OCI-LY3 (cell line): ENCODE results near the gene TTPAL.

Source experiments
- H2AFZ ChIP-seq: fragments of 200-600, 300-600 bp; shearing (Covaris generic); 2 replicates; pipeline ENCODE4 v1.6.0; 2014; ENCODE audit warnings: antibody characterized with exemption, low read depth, low read length
- H3K27ac ChIP-seq: fragments of 200-600, 300-600 bp; sonication (generic); 2 replicates; pipeline ENCODE4 v1.5.1; 2014; ENCODE audit warnings: mild to moderate bottlenecking, low read length, moderate library complexity, mixed read lengths
- H3K27me3 ChIP-seq: fragments of 200-600, 300-600 bp; sonication (generic); 2 replicates; pipeline ENCODE4 v1.6.1; 2014; ENCODE audit warnings: low read depth, low read length, mixed read lengths
- H3K36me3 ChIP-seq: fragments of 200-600, 300-600 bp; sonication (generic); replicated peaks from 2 replicates; pipeline ENCODE3; 2014; ENCODE audit warnings: low read depth, low read length, mixed read lengths
- H3K4me1 ChIP-seq: fragments of 300-600, 200-600 bp; sonication (generic); 2 replicates; pipeline ENCODE4 v1.6.1; 2014; ENCODE audit warnings: low read length, mixed read lengths
- H3K4me2 ChIP-seq: fragments of 200-600, 300-600 bp; sonication (generic); 2 replicates; pipeline ENCODE4 v1.6.1; 2014; ENCODE audit warnings: low read length, mixed read lengths
- H3K4me3 ChIP-seq: fragments of 300-600, 200-600 bp; sonication (generic); 2 replicates; pipeline ENCODE4 v1.5.1; 2014; ENCODE audit warnings: antibody characterized with exemption, mild to moderate bottlenecking, low read length, moderate library complexity
- H3K79me2 ChIP-seq: fragments of 300-600, 200-600 bp; shearing (Covaris generic); 2 replicates; pipeline ENCODE4 v1.6.1; 2014; ENCODE audit warnings: mild to moderate bottlenecking, low read length, mixed read lengths
- H3K9ac ChIP-seq: fragments of 300-600, 200-600 bp; shearing (Covaris generic); 2 replicates; pipeline ENCODE4 v1.6.0; 2014; ENCODE audit warnings: mild to moderate bottlenecking, low read length, moderate library complexity
- H3K9me3 ChIP-seq: fragments of 200-600, 300-600 bp; shearing (Covaris generic); 2 replicates; pipeline ENCODE4 v1.6.1; 2014; ENCODE audit warnings: low read length, mixed read lengths; ENCODE audit not compliant: insufficient read depth
- H4K20me1 ChIP-seq: fragments of 200-600, 300-600 bp; sonication (generic); 2 replicates; pipeline ENCODE4 v1.6.1; 2016; ENCODE audit warnings: low read length, mixed read lengths; ENCODE audit not compliant: insufficient read depth
- EZH2phosphoT487 ChIP-seq: fragments of 200-600 bp; shearing (Covaris generic); IDR thresholded peaks from 2 replicates; pipeline ENCODE4 v1.6.1; 2018; ENCODE audit warnings: antibody characterized with exemption, mixed run types, low read depth
- TF ChIP-seq, protein P1 (sequence below): fragments of 200-600, 300-600 bp; sonication (generic); IDR thresholded peaks from 2 replicates; pipeline ENCODE4 v1.5.1; 2014; ENCODE audit warnings: antibody characterized with exemption, low read length, low read depth

The TTPAL gene

GRCh38 chr20:44526129-44526528, 50.5 kb downstream of the TTPAL start:
- no peaks in the 10 kb centered on the region for H3K27me3 ChIP-seq
- H3K27ac ChIP-seq: no peak overlapping the region
- H3K4me1 ChIP-seq: peaks cover 15% of the 10 kb centered on the region
- no peak for TF ChIP-seq EZH2phosphoT487
- TF ChIP-seq, protein P1, sequence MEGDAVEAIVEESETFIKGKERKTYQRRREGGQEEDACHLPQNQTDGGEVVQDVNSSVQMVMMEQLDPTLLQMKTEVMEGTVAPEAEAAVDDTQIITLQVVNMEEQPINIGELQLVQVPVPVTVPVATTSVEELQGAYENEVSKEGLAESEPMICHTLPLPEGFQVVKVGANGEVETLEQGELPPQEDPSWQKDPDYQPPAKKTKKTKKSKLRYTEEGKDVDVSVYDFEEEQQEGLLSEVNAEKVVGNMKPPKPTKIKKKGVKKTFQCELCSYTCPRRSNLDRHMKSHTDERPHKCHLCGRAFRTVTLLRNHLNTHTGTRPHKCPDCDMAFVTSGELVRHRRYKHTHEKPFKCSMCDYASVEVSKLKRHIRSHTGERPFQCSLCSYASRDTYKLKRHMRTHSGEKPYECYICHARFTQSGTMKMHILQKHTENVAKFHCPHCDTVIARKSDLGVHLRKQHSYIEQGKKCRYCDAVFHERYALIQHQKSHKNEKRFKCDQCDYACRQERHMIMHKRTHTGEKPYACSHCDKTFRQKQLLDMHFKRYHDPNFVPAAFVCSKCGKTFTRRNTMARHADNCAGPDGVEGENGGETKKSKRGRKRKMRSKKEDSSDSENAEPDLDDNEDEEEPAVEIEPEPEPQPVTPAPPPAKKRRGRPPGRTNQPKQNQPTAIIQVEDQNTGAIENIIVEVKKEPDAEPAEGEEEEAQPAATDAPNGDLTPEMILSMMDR: no peak
- no peaks in the 10 kb centered on the region for H3K36me3 ChIP-seq
- peaks cover 4% of the 10 kb centered on the region; the same call in 1 of the 2 replicates for H4K20me1 ChIP-seq
- no peak overlapping the region for H3K4me3 ChIP-seq
- no peak overlapping the region for H2AFZ ChIP-seq
- H3K9ac ChIP-seq: no peak overlapping the region
- no peak overlapping the region for H3K4me2 ChIP-seq
- H3K9me3 ChIP-seq: no peaks in the 10 kb centered on the region
- peaks cover 7% of the 10 kb centered on the region for H3K79me2 ChIP-seq

DNA sequence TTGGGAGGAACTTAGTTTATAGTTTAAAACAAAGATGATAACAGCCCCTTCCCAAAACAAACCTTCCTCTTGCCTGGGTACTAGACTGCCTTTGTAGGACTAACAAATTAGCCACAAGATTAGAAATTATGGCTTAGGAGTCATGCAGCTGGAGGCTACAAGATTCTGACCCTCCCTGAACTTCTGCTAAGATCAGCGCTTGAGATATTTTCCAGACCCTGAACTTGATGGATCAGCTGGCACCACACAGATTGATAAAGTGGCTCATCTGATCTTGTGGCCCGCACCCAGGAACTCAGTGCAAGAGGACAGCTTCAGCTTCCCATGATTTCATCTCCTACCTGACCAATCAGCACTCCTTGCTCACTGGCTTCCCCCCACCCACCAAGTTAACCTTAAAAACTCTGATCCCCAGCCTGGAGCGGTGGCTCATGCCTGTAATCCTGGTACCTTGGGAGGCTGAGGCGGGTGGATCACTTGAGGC, 52.1 kb downstream of the TTPAL start:
- Histone ChIP-seq H3K27ac (no peak overlapping the region), H2AFZ (no peak overlapping the region), H3K36me3 (no peaks in the 10 kb centered on the region), H3K4me1 (peaks cover 15% of the 10 kb centered on the region), H3K9ac (no peak overlapping the region), H3K4me3 (no peak overlapping the region), H3K9me3 (no peaks in the 10 kb centered on the region), H3K79me2 (peaks cover 4% of the 10 kb centered on the region; the same call in 1 of the 2 replicates), H4K20me1 (no peaks in the 10 kb centered on the region), H3K27me3 (no peaks in the 10 kb centered on the region), H3K4me2 (no peak overlapping the region)
- TF ChIP-seq, protein P1: no peak
- TF ChIP-seq EZH2phosphoT487: no peak

DNA sequence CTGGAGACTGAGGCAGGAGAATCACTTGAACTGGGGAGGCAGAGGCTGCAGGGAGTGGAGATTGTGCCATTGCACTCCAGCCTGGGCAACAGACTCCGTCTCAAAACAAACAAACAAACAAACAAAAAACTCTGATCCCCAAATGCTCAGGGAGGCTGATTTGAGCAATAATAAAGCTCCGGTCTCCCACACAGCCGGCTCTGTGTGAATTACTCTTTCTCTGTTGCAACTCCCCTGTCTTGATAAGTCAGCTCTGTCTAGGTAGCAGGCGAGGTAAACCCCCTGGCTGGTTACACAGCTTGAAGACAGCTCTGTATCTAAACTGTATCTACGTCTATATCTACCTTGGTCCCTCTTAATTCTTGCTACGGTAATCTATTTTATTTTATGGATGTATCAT, 52.6 kb downstream of the TTPAL start:
- Histone ChIP-seq H3K4me2 (no peak overlapping the region), H3K36me3 (no peaks in the 10 kb centered on the region), H2AFZ (no peak overlapping the region), H4K20me1 (no peaks in the 10 kb centered on the region), H3K27ac (no peak overlapping the region), H3K4me3 (no peak overlapping the region), H3K79me2 (peaks cover 7% of the 10 kb centered on the region; the same call in 1 of the 2 replicates), H3K4me1 (peaks cover 12% of the 10 kb centered on the region), H3K9ac (no peak overlapping the region), H3K9me3 (no peaks in the 10 kb centered on the region), H3K27me3 (no peaks in the 10 kb centered on the region)
- no peak for TF ChIP-seq EZH2phosphoT487
- TF ChIP-seq, protein P1: no peak

DNA sequence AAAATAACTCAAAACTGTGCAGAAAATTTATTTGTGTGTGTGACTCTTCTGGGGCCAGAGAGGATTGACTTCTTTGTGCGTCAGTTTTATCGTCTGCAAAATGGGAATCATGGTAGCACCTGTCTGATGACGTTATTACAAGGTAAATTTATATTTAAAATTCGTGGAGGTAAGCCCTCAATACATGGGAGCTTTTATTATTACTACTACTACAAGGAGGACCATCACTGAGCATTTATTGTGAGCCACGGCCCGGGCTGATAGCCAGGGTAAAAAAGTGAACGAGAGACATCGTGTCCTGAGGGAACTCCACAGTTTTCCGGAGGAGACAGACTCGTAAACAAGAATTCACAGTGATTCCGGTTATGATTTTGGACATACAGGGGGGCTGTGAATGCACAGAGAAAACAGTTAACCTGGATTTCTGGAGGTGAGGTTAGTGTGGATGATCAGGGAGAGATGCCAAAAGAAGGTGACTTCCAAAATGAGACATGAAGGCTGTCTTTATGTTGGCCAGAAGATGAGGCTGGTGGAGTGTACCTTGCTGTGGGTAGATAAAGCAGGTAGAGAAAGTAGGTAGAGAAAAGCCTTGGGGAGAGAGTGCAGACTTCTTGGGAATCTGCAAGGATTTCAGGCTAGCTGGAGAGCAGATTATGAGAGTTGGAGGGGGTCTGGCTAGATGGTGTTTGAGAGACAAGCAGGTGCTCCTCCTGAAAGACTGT, 56.7 kb downstream of the TTPAL start:
- H2AFZ ChIP-seq: peak overlapping the region; percentile 85

More for the DNA sequence above, 56.7 kb downstream of the TTPAL start:
- H4K20me1 ChIP-seq: no peaks in the 10 kb centered on the region
- H3K27me3 ChIP-seq: no peaks in the 10 kb centered on the region
- no peak overlapping the region for H3K27ac ChIP-seq
- TF ChIP-seq, protein P1: no peak
- no peak for TF ChIP-seq EZH2phosphoT487
- peak overlapping the region; percentile 82 for H3K9ac ChIP-seq
- H3K4me1 ChIP-seq: peaks cover 12% of the 10 kb centered on the region
- H3K79me2 ChIP-seq: peaks cover 7% of the 10 kb centered on the region; the same call in 1 of the 2 replicates
- H3K4me2 ChIP-seq: peak overlapping the region; percentile 75
- no peaks in the 10 kb centered on the region for H3K36me3 ChIP-seq
- no peaks in the 10 kb centered on the region for H3K9me3 ChIP-seq
- H3K4me3 ChIP-seq: peak overlapping the region; percentile 78
